ENCODE data around the gene BAZ2B.
A peak's percentile ranks its signal among the peaks of the same experiment; 100 is the strongest.

- peak; percentile 48 to 68 for TF ChIP-seq POLR2A (IDR thresholded peaks at IDR 0.05)
- TF ChIP-seq CTCF (IDR thresholded peaks at IDR 0.05), result no peak
Measured at GRCh38 chr2:159616286-159616701, at the start of gene BAZ2B.
